Stimulated activated CD8-positive, alpha-beta memory T cell treated with anti-CD3 and anti-CD28 coated beads, Interleukin-7, amount 100 ng/mL, for 4 hours (primary cell): ENCODE results near the gene EPB41L2.

ENCODE experiments used
- DNase-seq, 2 donors: peaks; one replicate each; pipeline ENCODE4 v3.0.0-alpha.2; 2020; ENCODE audit warnings: low read depth in 2 of 2

The EPB41L2 gene

DNA sequence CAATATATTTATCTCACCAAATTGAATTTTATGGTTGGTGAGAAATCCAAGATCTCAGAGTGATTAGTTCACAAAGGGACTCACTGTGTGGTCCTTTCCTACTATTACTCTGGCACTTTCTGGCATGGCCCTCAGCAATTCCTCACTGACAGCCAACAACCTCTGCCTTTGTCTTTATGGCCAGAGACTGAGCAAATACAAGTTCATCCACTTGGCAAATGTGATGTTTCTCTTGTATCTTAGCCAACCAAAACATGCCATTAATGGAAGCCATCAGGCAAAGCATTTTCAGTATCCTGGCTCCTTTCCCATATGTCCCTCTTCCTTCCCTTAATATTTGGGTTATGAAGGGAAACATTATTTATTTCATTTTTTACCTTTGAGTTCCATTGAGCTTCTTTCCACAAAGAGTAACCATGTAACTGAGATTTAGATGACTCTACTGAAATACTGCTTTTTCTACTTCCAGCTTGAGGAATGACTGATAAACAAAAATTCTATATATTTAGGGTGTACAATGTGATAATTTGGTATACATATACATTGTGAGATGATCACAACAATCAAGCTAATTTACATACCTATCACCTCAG is 266.6 kb downstream of the EPB41L2 start:
- no peak for DNase-seq

GRCh38 chr6:130794738-130795137 is 268.3 kb downstream of the EPB41L2 start:
- DNase-seq: no peak

DNA sequence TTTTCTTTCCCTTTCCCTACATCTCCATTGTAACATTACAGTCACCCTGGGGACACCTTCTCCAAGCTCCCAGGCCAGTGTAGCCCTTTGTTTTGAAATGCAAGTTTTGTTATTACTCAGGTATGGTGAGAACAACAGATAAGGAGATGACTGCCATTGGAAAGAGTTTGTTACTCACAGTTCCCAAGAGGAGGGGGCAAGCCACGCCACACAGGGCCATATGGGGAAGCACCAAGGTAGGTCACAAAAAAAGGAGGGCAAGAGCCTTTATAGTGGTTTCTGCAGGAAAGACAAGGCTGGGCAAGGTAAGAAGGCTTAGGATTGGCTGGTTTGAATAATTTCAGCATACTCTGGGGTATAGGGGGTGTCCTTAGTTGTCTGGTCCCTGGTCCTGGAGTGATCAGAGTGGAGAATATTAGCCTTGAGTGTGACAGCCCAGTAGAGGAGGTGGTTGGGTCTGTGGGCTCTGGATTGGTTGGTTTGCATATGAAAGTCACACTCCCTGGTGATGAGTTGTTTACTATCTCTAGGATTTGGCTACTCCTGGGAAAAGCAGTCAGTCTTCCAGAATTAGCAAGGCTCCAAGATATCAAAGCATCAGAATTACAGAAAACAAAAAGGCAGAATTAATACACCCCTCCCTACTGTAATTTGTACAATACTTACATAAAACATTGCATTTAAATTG is 268.9 kb downstream of the EPB41L2 start:
- no peak for DNase-seq
